Thymus (tissue), 11 donors: ENCODE data around the gene SP8. TPM values are rescaled to one million over a fixed set of nuclear protein-coding genes. Genes with fewer than 3 reads are reported as not detected.

ENCODE experiments used
- DNase-seq, 9 donors: peaks; one replicate each; pipeline ENCODE4 v3.0.0-alpha.2; 2013; ENCODE audit warnings: low spot score in 9 of 9, low read depth in 6 of 9, missing footprints in 1 of 9
- H3K27ac ChIP-seq, 2 donors: one replicate each; pipeline ENCODE4 v1.5.1; 2013; ENCODE audit warnings: control low read depth in 1 of 2, low read depth in 1 of 2, low read length in 1 of 2, mild to moderate bottlenecking in 1 of 2, moderate library complexity in 1 of 2
- H3K27me3 ChIP-seq, 2 donors: one replicate each; pipeline ENCODE4 v1.5.1; 2013; ENCODE audit warnings: low read length in 1 of 2; ENCODE audit not compliant: control insufficient read depth in 2 of 2, insufficient read depth in 1 of 2
- H3K36me3 ChIP-seq, 2 donors: one replicate each; pipeline ENCODE4 v1.5.1; 2013; ENCODE audit warnings: low read length in 1 of 2, mild to moderate bottlenecking in 1 of 2, moderate library complexity in 1 of 2; ENCODE audit not compliant: control insufficient read depth in 2 of 2, insufficient read depth in 2 of 2
- H3K4me1 ChIP-seq, 2 donors: one replicate each; pipeline ENCODE4 v1.5.1; 2013; ENCODE audit warnings: low read length in 2 of 2; ENCODE audit not compliant: control insufficient read depth in 2 of 2, insufficient read depth in 2 of 2
- H3K4me3 ChIP-seq, 2 donors: one replicate each; pipeline ENCODE4 v1.5.1; 2013; ENCODE audit warnings: low read length in 2 of 2, control low read depth in 1 of 2, mild to moderate bottlenecking in 1 of 2
- H3K9me3 ChIP-seq, 2 donors: one replicate each; pipeline ENCODE4 v1.5.1; 2013; ENCODE audit warnings: low read length in 1 of 2, mild to moderate bottlenecking in 1 of 2; ENCODE audit not compliant: control insufficient read depth in 2 of 2, insufficient read depth in 1 of 2
- WGBS: extraction: QIAGEN DNeasy Blood & Tissue Kit; methylation state at CpG from one replicate; pipeline ENCODE4 v1.1.7; 2013; 5-methylcytosine and 5-hydroxymethylcytosine counted together
- polyA plus RNA-seq: library from polyadenylated mRNA; stranded (reverse); fragments of 200-250 nt; gene quantifications from one replicate; pipeline ENCODE4 v1.2.3, GENCODE V29; 2013
- total RNA-seq: library from RNA; stranded (reverse); fragments of 120-200 nt; gene quantifications from one replicate; pipeline ENCODE4 v1.2.4, GENCODE V29; 2013
- donor health status: healthy.

The SP8 gene
- total and polyA plus RNA-seq, 2 donors: 0.05 TPM; not detected in 1

- H3K36me3 ChIP-seq: no peaks in the 10 kb centered on the region
- peaks cover 4 to 6% of the 10 kb centered on the region in 2 donors for H3K9me3 ChIP-seq
- no peak for DNase-seq
- peaks cover 83 to 98% of the 10 kb centered on the region in 2 donors for H3K27me3 ChIP-seq
- no peak overlapping the region for H3K4me3 ChIP-seq
- H3K27ac ChIP-seq: no peak overlapping the region
- 13% methylated on average over 10 of the region's 10 CpGs for WGBS
- H3K4me1 ChIP-seq: peaks cover 0 to 23% of the 10 kb centered on the region in 2 donors
These were observed 1.8 kb upstream of the SP8 start for GRCh38 chr7:20788420-20788990.

- H3K27me3 ChIP-seq: peaks cover 82 to 98% of the 10 kb centered on the region in 2 donors
- DNase-seq: no peak
- H3K36me3 ChIP-seq: no peaks in the 10 kb centered on the region
- peaks cover 0 to 25% of the 10 kb centered on the region in 2 donors for H3K4me1 ChIP-seq
- H3K27ac ChIP-seq: no peak overlapping the region
- 13% methylated on average over 21 of the region's 21 CpGs for WGBS
- H3K4me3 ChIP-seq: no peak overlapping the region
- H3K9me3 ChIP-seq: peaks cover 2 to 4% of the 10 kb centered on the region in 2 donors
These were observed 1.2 kb upstream of the SP8 start for GRCh38 chr7:20787660-20788419.

- peaks cover 0 to 25% of the 10 kb centered on the region in 2 donors for H3K4me1 ChIP-seq
- no peak overlapping the region for H3K27ac ChIP-seq
- peak overlapping the region in 1 of 2 donors; percentile 42 for H3K4me3 ChIP-seq
- H3K36me3 ChIP-seq: no peaks in the 10 kb centered on the region
- 4% methylated on average over 14 of the region's 14 CpGs for WGBS
- peaks cover 2 to 4% of the 10 kb centered on the region in 2 donors for H3K9me3 ChIP-seq
- no peak for DNase-seq
- peaks cover 79 to 98% of the 10 kb centered on the region in 2 donors for H3K27me3 ChIP-seq
These were observed 286 bp downstream of the SP8 start for GRCh38 chr7:20786421-20786778.

GRCh38 chr7:20786049-20786412 is 655 bp downstream of the SP8 start:
- Histone ChIP-seq H3K27ac (no peak overlapping the region), H3K4me1 (peaks cover 0 to 25% of the 10 kb centered on the region in 2 donors), H3K9me3 (peaks cover 2 to 4% of the 10 kb centered on the region in 2 donors), H3K4me3 (peak overlapping the region in 1 of 2 donors; percentile 42), H3K36me3 (no peaks in the 10 kb centered on the region), H3K27me3 (peaks cover 76 to 97% of the 10 kb centered on the region in 2 donors)
- no peak for DNase-seq
- WGBS: 5% methylated on average over 10 of the region's 10 CpGs

- H3K4me1 ChIP-seq: peaks cover 0 to 25% of the 10 kb centered on the region in 2 donors
- peak overlapping the region in 1 of 2 donors; percentile 31 for H3K4me3 ChIP-seq
- peaks cover 2 to 3% of the 10 kb centered on the region in 2 donors for H3K9me3 ChIP-seq
- H3K36me3 ChIP-seq: no peaks in the 10 kb centered on the region
- DNase-seq: no peak
- H3K27ac ChIP-seq: no peak overlapping the region
- 3% methylated on average over 89 of the region's 89 CpGs for WGBS
- H3K27me3 ChIP-seq: peaks cover 77 to 97% of the 10 kb centered on the region in 2 donors
These were observed 1.3 kb downstream of the SP8 start for GRCh38 chr7:20785157-20786048.

GRCh38 chr7:20784388-20785156 is 2.1 kb downstream of the SP8 start:
- Histone ChIP-seq H3K27ac (no peak overlapping the region), H3K9me3 (peaks cover 2 to 3% of the 10 kb centered on the region in 2 donors), H3K36me3 (no peaks in the 10 kb centered on the region), H3K27me3 (peaks cover 74 to 97% of the 10 kb centered on the region in 2 donors), H3K4me3 (peak overlapping the region in 1 of 2 donors; percentile 31), H3K4me1 (peaks cover 0 to 25% of the 10 kb centered on the region in 2 donors)
- no peak for DNase-seq
- WGBS: 3% methylated on average over 93 of the region's 93 CpGs

GRCh38 chr7:20783700-20784387 is 2.8 kb downstream of the SP8 start:
- H3K27me3 ChIP-seq: peaks cover 77 to 97% of the 10 kb centered on the region in 2 donors

GRCh38 chr7:20783125-20783699 is 3.5 kb downstream of the SP8 start:
- Histone ChIP-seq H3K27me3 (peaks cover 78 to 97% of the 10 kb centered on the region in 2 donors), H3K9me3 (peaks cover 3 to 5% of the 10 kb centered on the region in 2 donors), H3K4me3 (no peak overlapping the region), H3K36me3 (no peaks in the 10 kb centered on the region), H3K4me1 (peaks cover 2 to 25% of the 10 kb centered on the region in 2 donors), H3K27ac (no peak overlapping the region)
- WGBS: 13% methylated on average over 15 of the region's 15 CpGs
- no peak for DNase-seq

More at GRCh38 chr7:20783700-20784387, 2.8 kb downstream of the SP8 start:
- Histone ChIP-seq H3K4me1 (peaks cover 0 to 25% of the 10 kb centered on the region in 2 donors), H3K4me3 (no peak overlapping the region), H3K9me3 (peaks cover 3 to 5% of the 10 kb centered on the region in 2 donors), H3K36me3 (no peaks in the 10 kb centered on the region), H3K27ac (no peak overlapping the region)
- 2% methylated on average over 49 of the region's 49 CpGs for WGBS
- no peak for DNase-seq
